GM23338 (cell line): ENCODE data around the gene GPR89B.
"Not testable (repeated sequence)": the region's sequence is repeated elsewhere in the genome, so short reads cannot be mapped to it uniquely, and the experiment has no call there.

Source experiments
- CREB1 ChIP-seq: fragments of 250-450 bp; sonication (Bioruptor Pico); IDR thresholded peaks from 2 replicates; pipeline ENCODE4 v1.5.0; 2020; ENCODE audit warnings: low read depth, mild to moderate bottlenecking, moderate library complexity
- CTCF ChIP-seq, 2 experiments: fragments of 200-600 bp in 1 of 2; sonication (generic) in 1 of 2; conservative IDR thresholded peaks; 2 replicates each; pipeline versions ENCODE4 v1.5.1 to v1.6.1; 2016 to 2017; ENCODE audit warnings: antibody characterized with exemption in 2 of 2, low read depth in 2 of 2, mild to moderate bottlenecking in 2 of 2, moderate library complexity in 1 of 2
- ETS1 ChIP-seq: IDR thresholded peaks from 2 replicates; pipeline ENCODE4 v1.6.1; 2016; ENCODE audit warnings: antibody characterized with exemption
- EZH2 ChIP-seq: fragments of 200-600 bp; sonication (generic); IDR thresholded peaks from one replicate; pipeline ENCODE4 v1.8.0; 2017; ENCODE audit warnings: antibody characterized with exemption, mild to moderate bottlenecking, low read depth; ENCODE audit not compliant: unreplicated experiment
- EZH2phosphoT487 ChIP-seq: fragments of 200-600 bp; sonication (generic); IDR thresholded peaks from one replicate; pipeline ENCODE4 v1.8.1; 2018; ENCODE audit warnings: antibody characterized with exemption; ENCODE audit not compliant: unreplicated experiment
- JUNB ChIP-seq: IDR thresholded peaks from one replicate; pipeline ENCODE4 v1.6.1; 2016; ENCODE audit warnings: antibody characterized with exemption; ENCODE audit not compliant: unreplicated experiment
- NANOG ChIP-seq: IDR thresholded peaks from 2 replicates; pipeline ENCODE4 v1.6.1; 2016; ENCODE audit warnings: antibody characterized with exemption, borderline replicate concordance
- POLR2AphosphoS5 ChIP-seq: IDR thresholded peaks from 2 replicates; pipeline ENCODE4 v1.6.1; 2016; ENCODE audit warnings: antibody characterized with exemption, low read depth
- REST ChIP-seq: IDR thresholded peaks from one replicate; pipeline ENCODE4 v1.6.1; 2018; ENCODE audit warnings: antibody characterized with exemption; ENCODE audit not compliant: unreplicated experiment
- STAT1 ChIP-seq: IDR thresholded peaks from one replicate; pipeline ENCODE4 v1.6.1; 2016; ENCODE audit warnings: antibody characterized with exemption; ENCODE audit not compliant: unreplicated experiment
- ZNF114 ChIP-seq: fragments of 250-450 bp; sonication (Bioruptor Pico); IDR thresholded peaks from 2 replicates; pipeline ENCODE4 v1.5.0; 2020; ENCODE audit warnings: mild to moderate bottlenecking, moderate library complexity
- ZNF331 ChIP-seq: fragments of 250-450 bp; sonication (Bioruptor Pico); IDR thresholded peaks from 2 replicates; pipeline ENCODE4 v1.5.0; 2020; ENCODE audit warnings: low read depth, mild to moderate bottlenecking, moderate library complexity
- ZNF462 ChIP-seq: fragments of 250-450 bp; sonication (Bioruptor Pico); IDR thresholded peaks from 2 replicates; pipeline ENCODE4 v1.5.0; 2020; ENCODE audit warnings: mild to moderate bottlenecking, moderate library complexity

- not testable (repeated sequence) for TF ChIP-seq POLR2AphosphoS5; ZNF462; CREB1; CTCF (conservative IDR thresholded peaks at IDR 0.05; ENCODE audit: low read depth in 2 of 2); REST; EZH2; NANOG; ZNF331 (CRISPR knock-in tag); JUNB; STAT1; ETS1; EZH2phosphoT487; ZNF114 (CRISPR knock-in tag)
Observed at GRCh38 chr1:147942563-147942962, 14.3 kb downstream of the GPR89B start.
